GM23338 (cell line): ENCODE data around the gene PPP1R36. TPM values are rescaled to one million over a fixed set of nuclear protein-coding genes. Genes with fewer than 3 reads are reported as not detected.

Source experiments
- ATAC-seq: fragments of 200-7000 bp; cut with Tn5 transposase; 3 replicates; pipeline ENCODE4 v1.9.1; 2020
- DNase-seq: peaks from one replicate; pipeline ENCODE4 v3.0.0-alpha.2; 2015; ENCODE audit warnings: low spot score
- H2AFZ ChIP-seq: fragments of 200-600 bp; sonication (generic); 2 replicates; pipeline ENCODE4 v1.8.0; 2016; ENCODE audit warnings: antibody characterized with exemption, mild to moderate bottlenecking, moderate library complexity
- H3F3A ChIP-seq: fragments of 200-600 bp; sonication (generic); replicated peaks from 2 replicates; pipeline ENCODE4 v1.8.0; 2017; ENCODE audit warnings: antibody characterized with exemption, mixed run types, low read depth
- H3K27ac ChIP-seq: fragments of 200-600 bp; sonication (generic); 2 replicates; pipeline ENCODE4 v1.6.1; 2016; ENCODE audit warnings: low read depth
- H3K27me3 ChIP-seq: fragments of 200-600 bp; sonication (generic); 2 replicates; pipeline ENCODE4 v1.8.0; 2016; ENCODE audit warnings: mild to moderate bottlenecking, mixed run types, moderate library complexity; ENCODE audit not compliant: insufficient read depth
- H3K36me3 ChIP-seq: fragments of 200-600 bp; sonication (generic); 2 replicates; pipeline ENCODE4 v1.8.0; 2016; ENCODE audit warnings: mild to moderate bottlenecking; ENCODE audit not compliant: insufficient read depth
- H3K4me1 ChIP-seq: fragments of 200-600 bp; sonication (generic); 2 replicates; pipeline ENCODE4 v1.8.0; 2016; ENCODE audit warnings: mild to moderate bottlenecking, moderate library complexity; ENCODE audit not compliant: insufficient read depth
- H3K4me2 ChIP-seq: fragments of 200-600 bp; sonication (generic); 2 replicates; pipeline ENCODE4 v1.7.1; 2017; ENCODE audit warnings: mixed run types
- H3K4me3 ChIP-seq: fragments of 200-600 bp; sonication (generic); 2 replicates; pipeline ENCODE4 v1.6.1; 2016; ENCODE audit warnings: mixed run types
- H3K79me2 ChIP-seq: fragments of 200-600 bp; sonication (generic); replicated peaks from 2 replicates; pipeline ENCODE4 v1.8.0; 2017; ENCODE audit warnings: mild to moderate bottlenecking; ENCODE audit not compliant: insufficient read depth
- H3K9me2 ChIP-seq: fragments of 200-600 bp; sonication (generic); 2 replicates; pipeline ENCODE4 v1.8.0; 2017; ENCODE audit not compliant: insufficient read depth
- H4K20me1 ChIP-seq: fragments of 200-600 bp; sonication (generic); replicated peaks from 2 replicates; pipeline ENCODE4 v1.8.0; 2017; ENCODE audit warnings: mild to moderate bottlenecking; ENCODE audit not compliant: insufficient read depth
- H3K27ac Mint-ChIP-seq: 2 replicates; pipeline ENCODE4 v1.8.0; 2020; ENCODE audit warnings: inconsistent platforms, mild to moderate bottlenecking, moderate library complexity, mixed read lengths
- H3K27me3 Mint-ChIP-seq: 3 replicates; pipeline ENCODE4 v1.8.0; 2022; ENCODE audit warnings: low read depth, mild to moderate bottlenecking, moderate library complexity, mixed read lengths, inconsistent platforms; ENCODE audit not compliant: insufficient read depth, poor library complexity
- H3K36me3 Mint-ChIP-seq: 3 replicates; pipeline ENCODE4 v1.8.0; 2021; ENCODE audit warnings: low read depth, mild to moderate bottlenecking, inconsistent platforms, moderate library complexity, mixed read lengths
- H3K4me1 Mint-ChIP-seq: 3 replicates; pipeline ENCODE4 v1.8.0; 2020; ENCODE audit warnings: mild to moderate bottlenecking, inconsistent platforms, mixed read lengths
- H3K4me3 Mint-ChIP-seq: 3 replicates; pipeline ENCODE4 v1.8.0; 2021; ENCODE audit warnings: moderate library complexity, mild to moderate bottlenecking, inconsistent platforms, mixed read lengths
- H3K9me3 Mint-ChIP-seq: 3 replicates; pipeline ENCODE4 v1.8.0; 2020; ENCODE audit warnings: moderate library complexity, mild to moderate bottlenecking, inconsistent platforms, mixed read lengths
- CREB1 ChIP-seq: fragments of 250-450 bp; sonication (Bioruptor Pico); IDR thresholded peaks from 2 replicates; pipeline ENCODE4 v1.5.0; 2020; ENCODE audit warnings: low read depth, mild to moderate bottlenecking, moderate library complexity
- CTCF ChIP-seq, 2 experiments: fragments of 200-600 bp in 1 of 2; sonication (generic) in 1 of 2; conservative IDR thresholded peaks; 2 replicates each; pipeline versions ENCODE4 v1.5.1 to v1.6.1; 2016 to 2017; ENCODE audit warnings: antibody characterized with exemption in 2 of 2, low read depth in 2 of 2, mild to moderate bottlenecking in 2 of 2, moderate library complexity in 1 of 2
- ETS1 ChIP-seq: IDR thresholded peaks from 2 replicates; pipeline ENCODE4 v1.6.1; 2016; ENCODE audit warnings: antibody characterized with exemption
- EZH2 ChIP-seq: fragments of 200-600 bp; sonication (generic); IDR thresholded peaks from one replicate; pipeline ENCODE4 v1.8.0; 2017; ENCODE audit warnings: antibody characterized with exemption, mild to moderate bottlenecking, low read depth; ENCODE audit not compliant: unreplicated experiment
- EZH2phosphoT487 ChIP-seq: fragments of 200-600 bp; sonication (generic); IDR thresholded peaks from one replicate; pipeline ENCODE4 v1.8.1; 2018; ENCODE audit warnings: antibody characterized with exemption; ENCODE audit not compliant: unreplicated experiment
- JUNB ChIP-seq: IDR thresholded peaks from one replicate; pipeline ENCODE4 v1.6.1; 2016; ENCODE audit warnings: antibody characterized with exemption; ENCODE audit not compliant: unreplicated experiment
- NANOG ChIP-seq: IDR thresholded peaks from 2 replicates; pipeline ENCODE4 v1.6.1; 2016; ENCODE audit warnings: antibody characterized with exemption, borderline replicate concordance
- POLR2AphosphoS5 ChIP-seq: IDR thresholded peaks from 2 replicates; pipeline ENCODE4 v1.6.1; 2016; ENCODE audit warnings: antibody characterized with exemption, low read depth
- REST ChIP-seq: IDR thresholded peaks from one replicate; pipeline ENCODE4 v1.6.1; 2018; ENCODE audit warnings: antibody characterized with exemption; ENCODE audit not compliant: unreplicated experiment
- STAT1 ChIP-seq: IDR thresholded peaks from one replicate; pipeline ENCODE4 v1.6.1; 2016; ENCODE audit warnings: antibody characterized with exemption; ENCODE audit not compliant: unreplicated experiment
- ZNF114 ChIP-seq: fragments of 250-450 bp; sonication (Bioruptor Pico); IDR thresholded peaks from 2 replicates; pipeline ENCODE4 v1.5.0; 2020; ENCODE audit warnings: mild to moderate bottlenecking, moderate library complexity
- ZNF331 ChIP-seq: fragments of 250-450 bp; sonication (Bioruptor Pico); IDR thresholded peaks from 2 replicates; pipeline ENCODE4 v1.5.0; 2020; ENCODE audit warnings: low read depth, mild to moderate bottlenecking, moderate library complexity
- ZNF462 ChIP-seq: fragments of 250-450 bp; sonication (Bioruptor Pico); IDR thresholded peaks from 2 replicates; pipeline ENCODE4 v1.5.0; 2020; ENCODE audit warnings: mild to moderate bottlenecking, moderate library complexity
- polyA plus RNA-seq: library from polyadenylated mRNA; unstranded; fragments of >200 nt; fragmentation: Nextera tagmentation; extraction: Ambion mirVana; gene quantifications from 2 replicates; pipeline ENCODE4 v1.2.1, GENCODE V29; 2016
- total RNA-seq: library from RNA; depleted of rRNA; stranded (reverse); fragments of >200 nt; shearing (Covaris generic); gene quantifications from 2 replicates; pipeline ENCODE4 v1.2.3, GENCODE V29; 2014

Gene PPP1R36
- total and polyA plus RNA-seq, 2 experiments from 2014 or later, result 0.42 to 1.4 TPM

GRCh38 chr14:64540208-64541202 is 9.3 kb upstream of the PPP1R36 start, which contains the start of gene HSPA2:
HSPA2 (plus strand) TSS chr14:64540741; CDS start chr14:64540850, 109 bp downstream.
- Mint-ChIP-seq H3K4me3 (peak within 1 kb of the TSS; percentile 78), H3K27me3 (peaks cover 26% of the 10 kb centered on the region), H3K9me3 (peaks cover 28% of the 10 kb centered on the region), H3K4me1 (peaks cover 47% of the 10 kb centered on the region), H3K36me3 (peaks cover 29% of the 10 kb centered on the region), H3K27ac (peak within 1 kb of the TSS; percentile 99)
- ATAC-seq (peak; percentile 90), DNase-seq (peak; percentile 100)
- H3K27ac ChIP-seq, result peak within 1 kb of the TSS; percentile 98
- peaks cover 19% of the 10 kb centered on the region for H3K27me3 ChIP-seq
- H3F3A ChIP-seq, result no peaks in the 10 kb centered on the region
- H4K20me1 ChIP-seq, result no peaks in the 10 kb centered on the region
- H3K4me2 ChIP-seq, result peak within 1 kb of the TSS; percentile 77
- H3K4me1 ChIP-seq, result peaks cover 5% of the 10 kb centered on the region; the same call in 1 of the 2 replicates
- H3K9me2 ChIP-seq, result no peaks in the 10 kb centered on the region
- H2AFZ ChIP-seq, result peak within 1 kb of the TSS; percentile 85; the same call in 1 of the 2 replicates
- H3K36me3 ChIP-seq, result no peaks in the 10 kb centered on the region
- H3K79me2 ChIP-seq, result peaks cover 29% of the 10 kb centered on the region
- TF ChIP-seq REST (no peak), ZNF462 (CRISPR knock-in tag) (no peak), ZNF114 (CRISPR knock-in tag) (peak; percentile 95; the same call in 1 of the 2 replicates), POLR2AphosphoS5 (peak; percentile 99), STAT1 (no peak), JUNB (no peak), CTCF (conservative IDR thresholded peaks at IDR 0.05; ENCODE audit: low read depth in 2 of 2) (peak; percentile 48 to 84), EZH2phosphoT487 (no peak), ZNF331 (CRISPR knock-in tag) (no peak), NANOG (no peak), ETS1 (no peak), EZH2 (no peak), CREB1 (CRISPR knock-in tag) (peak; percentile 91)
- H3K4me3 ChIP-seq, result peak within 1 kb of the TSS; percentile 59
